CD4-positive, CD25-positive, alpha-beta regulatory T cell (primary cell): ENCODE data around the gene AHRR. TPM values are rescaled to one million over a fixed set of nuclear protein-coding genes. Genes with fewer than 3 reads are reported as not detected.
A peak's percentile ranks its signal among the peaks of the same experiment; 100 is the strongest.

ENCODE experiments used
- ATAC-seq, 2 donors: fragments of 150-1000 bp; cut with Tn5 transposase; one replicate each; pipeline ENCODE4 v1.10.0; 2021; ENCODE audit warnings: low read depth in 2 of 2, moderate number of reproducible peaks in 2 of 2, moderate library complexity in 1 of 2
- DNase-seq, 3 donors: peaks; one replicate each; pipeline versions ENCODE4 v3.0.0 to v3.0.0-alpha.2; 2012 to 2022; ENCODE audit warnings: mixed read lengths in 1 of 3
- H3K27ac ChIP-seq: one replicate; pipeline ENCODE4 v1.7.0; 2013; ENCODE audit warnings: mild to moderate bottlenecking, low read length; ENCODE audit not compliant: insufficient read depth, poor library complexity, severe bottlenecking
- H3K27me3 ChIP-seq: one replicate; pipeline ENCODE4 v1.7.0; 2013; ENCODE audit warnings: low read length; ENCODE audit not compliant: control insufficient read depth, insufficient read depth
- H3K36me3 ChIP-seq: one replicate; pipeline ENCODE4 v1.7.0; 2013; ENCODE audit warnings: mild to moderate bottlenecking, low read length, moderate library complexity; ENCODE audit not compliant: control insufficient read depth, insufficient read depth
- H3K4me1 ChIP-seq: 2 replicates; pipeline ENCODE4 v1.7.0; 2013; ENCODE audit warnings: mild to moderate bottlenecking, low read length; ENCODE audit not compliant: insufficient read depth, control insufficient read depth, poor library complexity, severe bottlenecking
- H3K4me3 ChIP-seq: one replicate; pipeline ENCODE4 v1.7.0; 2013; ENCODE audit warnings: low read depth, mild to moderate bottlenecking, low read length, moderate library complexity
- H3K9me3 ChIP-seq, 2 experiments: 1 replicate in 1 of 2; 2 replicates in 1 of 2; pipeline ENCODE4 v1.7.0; 2013; ENCODE audit warnings: low read length in 2 of 2, mild to moderate bottlenecking in 1 of 2, moderate library complexity in 1 of 2; ENCODE audit not compliant: control insufficient read depth in 2 of 2
- H3K27ac Mint-ChIP-seq, 3 donors: one replicate each; pipeline ENCODE4 v1.8.0; 2020 to 2022; ENCODE audit warnings: mild to moderate bottlenecking in 3 of 3, mixed read lengths in 3 of 3, moderate library complexity in 2 of 3
- H3K27me3 Mint-ChIP-seq: one replicate; pipeline ENCODE4 v1.8.0; 2022; ENCODE audit warnings: mild to moderate bottlenecking, mixed read lengths
- H3K36me3 Mint-ChIP-seq: one replicate; pipeline ENCODE4 v1.8.0; 2020; ENCODE audit warnings: mixed read lengths
- H3K4me1 Mint-ChIP-seq, 4 donors: one replicate each; pipeline ENCODE4 v1.8.0; 2020 to 2022; ENCODE audit warnings: mixed read lengths in 4 of 4, mild to moderate bottlenecking in 1 of 4
- H3K4me3 Mint-ChIP-seq, 4 donors: one replicate each; pipeline ENCODE4 v1.8.0; 2020 to 2022; ENCODE audit warnings: mild to moderate bottlenecking in 4 of 4, mixed read lengths in 4 of 4, moderate library complexity in 3 of 4
- H3K9me3 Mint-ChIP-seq, 7 donors: one replicate each; pipeline ENCODE4 v1.8.0; 2020 to 2022; ENCODE audit warnings: mixed read lengths in 7 of 7, mild to moderate bottlenecking in 3 of 7, moderate library complexity in 2 of 7
- polyA plus RNA-seq, 4 donors: library from polyadenylated mRNA; unstranded; fragments of 300-500 nt; fragmentation: Illumina TruSeq; gene quantifications; one replicate each; pipeline ENCODE4 v1.2.3, GENCODE V29; 2021
- total RNA-seq: library from RNA; stranded (reverse); gene quantifications from one replicate; pipeline ENCODE4 v1.2.3, GENCODE V29; 2022

AHRR gene
- total and polyA plus RNA-seq, 5 donors from 2014 or later: 0.20 to 4.5 (median 0.72) TPM

DNA sequence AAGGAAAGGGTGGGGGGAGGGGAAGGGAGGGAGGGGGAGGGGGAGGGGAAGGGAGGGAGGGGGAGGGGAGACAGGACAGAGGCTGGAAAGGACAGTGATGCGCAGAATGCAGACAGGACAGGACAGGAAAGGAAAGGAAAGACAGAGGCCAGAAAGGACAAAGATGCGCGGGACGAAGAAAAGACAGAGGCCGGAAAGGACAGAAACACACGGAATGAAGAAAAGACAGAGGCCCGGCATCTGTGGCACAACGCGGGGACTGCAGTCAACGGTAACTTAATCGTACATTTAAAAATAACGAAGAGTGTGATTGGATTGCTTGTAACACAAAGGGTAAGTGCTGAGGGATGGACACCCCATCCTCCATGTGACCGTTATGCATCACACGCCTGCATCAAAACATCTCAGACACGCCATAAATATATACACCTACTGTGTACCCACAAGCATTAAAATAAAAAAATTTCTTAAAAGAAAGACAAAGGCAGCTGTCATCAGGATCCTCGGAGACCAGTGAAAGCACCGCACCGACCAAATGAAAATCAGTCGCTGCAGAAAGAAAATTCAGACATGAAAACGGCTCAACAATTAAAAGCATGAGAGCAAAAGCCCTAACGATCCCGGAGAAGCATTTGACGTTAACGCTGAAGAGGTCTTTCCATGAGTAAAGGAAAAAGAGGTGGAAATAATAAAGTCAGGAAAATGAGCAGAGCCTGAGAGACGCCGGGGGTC, 68.5 kb downstream of the AHRR start:
- H3K36me3 Mint-ChIP-seq: no peaks in the 10 kb centered on the region
- DNase-seq: no peak

DNA sequence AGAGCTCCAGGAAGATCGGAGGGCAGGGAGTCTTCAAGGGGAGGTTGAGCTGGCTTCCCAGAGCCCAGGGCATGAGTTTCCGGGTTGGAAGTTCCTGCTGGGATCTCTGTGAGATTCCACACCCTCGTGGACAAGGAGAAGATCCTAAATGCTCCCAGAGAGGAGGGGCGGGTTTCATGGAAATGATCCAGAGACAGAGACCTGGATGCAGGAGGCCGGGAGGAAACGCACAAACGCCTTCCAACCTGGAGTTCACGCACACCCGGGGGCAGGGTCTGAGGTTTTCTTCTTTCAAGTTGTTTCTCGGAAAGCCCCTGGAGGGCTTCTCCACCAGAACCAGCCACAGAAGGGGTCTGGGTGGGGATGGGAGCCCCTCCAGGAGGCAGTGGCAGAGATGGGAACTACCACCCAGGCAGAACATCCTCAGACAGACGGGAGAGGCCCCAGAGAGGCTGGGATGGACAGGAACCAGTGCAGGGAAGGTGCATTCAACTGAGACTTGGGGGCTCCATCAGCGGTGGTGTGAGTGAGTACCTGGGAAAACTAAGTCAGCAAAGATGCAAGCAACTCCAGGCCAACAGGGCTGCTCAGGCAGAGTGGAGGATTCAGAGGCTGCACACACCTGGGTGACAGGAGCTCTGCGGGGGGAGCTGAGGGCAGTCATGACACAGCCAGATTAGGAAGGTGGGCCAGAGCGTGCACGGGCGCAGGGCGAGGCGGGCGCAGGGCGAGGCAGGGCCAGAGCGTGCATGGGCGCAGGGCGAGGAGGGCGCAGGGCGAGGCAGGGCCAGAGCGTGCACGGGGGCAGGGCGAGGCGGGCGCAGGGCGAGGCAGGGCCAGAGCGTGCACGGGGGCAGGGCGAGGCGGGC, 69.3 kb downstream of the AHRR start:
- Mint-ChIP-seq H3K4me3 (peak overlapping the region in 3 of 4 donors; percentile 22 to 82 (median 41)), H3K4me1 (peaks cover 12 to 27% (median 13%) of the 10 kb centered on the region in 4 donors), H3K9me3 (peaks cover 0 to 4% (median 1%) of the 10 kb centered on the region in 7 donors), H3K36me3 (no peaks in the 10 kb centered on the region), H3K27me3 (no peaks in the 10 kb centered on the region), H3K27ac (peak overlapping the region in 1 of 3 donors; percentile 88)
- Histone ChIP-seq H3K36me3 (no peaks in the 10 kb centered on the region), H3K27ac (no peak overlapping the region), H3K4me1 (peaks cover 14% of the 10 kb centered on the region), H3K4me3 (no peak overlapping the region), H3K9me3 (peaks cover 2 to 5% of the 10 kb centered on the region in 2 experiments), H3K27me3 (no peaks in the 10 kb centered on the region)
- no peak for ATAC-seq
- DNase-seq: peak in 1 of 3 donors; percentile 20

More for the DNA sequence above, 68.5 kb downstream of the AHRR start:
- Mint-ChIP-seq H3K27me3 (no peaks in the 10 kb centered on the region), H3K4me1 (peaks cover 12 to 27% (median 13%) of the 10 kb centered on the region in 4 donors), H3K27ac (no peak overlapping the region), H3K4me3 (peak overlapping the region in 3 of 4 donors; percentile 8 to 65 (median 41)), H3K9me3 (peaks cover 0 to 11% (median 1%) of the 10 kb centered on the region in 7 donors)
- Histone ChIP-seq H3K27me3 (no peaks in the 10 kb centered on the region), H3K4me1 (peaks cover 14% of the 10 kb centered on the region), H3K4me3 (no peak overlapping the region), H3K9me3 (peaks cover 6 to 13% of the 10 kb centered on the region in 2 experiments), H3K27ac (no peak overlapping the region), H3K36me3 (no peaks in the 10 kb centered on the region)
- no peak for ATAC-seq

- peaks cover 14% of the 10 kb centered on the region for H3K4me1 ChIP-seq
- no peaks in the 10 kb centered on the region for H3K36me3 ChIP-seq
- no peaks in the 10 kb centered on the region for H3K27me3 ChIP-seq
- H3K27ac ChIP-seq: peak overlapping the region; percentile 70
- H3K4me3 ChIP-seq: peak overlapping the region; percentile 64
- H3K27ac Mint-ChIP-seq: peak overlapping the region; percentile 79 to 93 (median 93)
- peak overlapping the region; percentile 69 to 89 (median 84) for H3K4me3 Mint-ChIP-seq
- H3K27me3 Mint-ChIP-seq: no peaks in the 10 kb centered on the region
- H3K9me3 ChIP-seq: no peaks in the 10 kb centered on the region
- no peaks in the 10 kb centered on the region for H3K36me3 Mint-ChIP-seq
- H3K9me3 Mint-ChIP-seq: peaks cover 0 to 1% (median 0%) of the 10 kb centered on the region in 7 donors
- peaks cover 12 to 27% (median 13%) of the 10 kb centered on the region in 4 donors for H3K4me1 Mint-ChIP-seq
- DNase-seq (peak; percentile 49 to 95 (median 55)), ATAC-seq (peak; percentile 74 to 79)
Measured at GRCh38 chr5:392431-392988, 71.0 kb downstream of the AHRR start.

- no peaks in the 10 kb centered on the region for H3K9me3 Mint-ChIP-seq
- no peaks in the 10 kb centered on the region for H3K36me3 Mint-ChIP-seq
- Histone ChIP-seq H3K27me3 (no peaks in the 10 kb centered on the region), H3K4me3 (no peak overlapping the region), H3K36me3 (no peaks in the 10 kb centered on the region), H3K27ac (no peak overlapping the region), H3K4me1 (peaks cover 14% of the 10 kb centered on the region), H3K9me3 (no peaks in the 10 kb centered on the region)
- peak overlapping the region in 2 of 3 donors; percentile 93 for H3K27ac Mint-ChIP-seq
- peaks cover 12 to 27% (median 13%) of the 10 kb centered on the region in 4 donors for H3K4me1 Mint-ChIP-seq
- H3K4me3 Mint-ChIP-seq: peak overlapping the region in 3 of 4 donors; percentile 48 to 89 (median 85)
- H3K27me3 Mint-ChIP-seq: peaks cover 5% of the 10 kb centered on the region
- no peak for DNase-seq
- ATAC-seq: no peak
Measured at GRCh38 chr5:393846-394275, 72.3 kb downstream of the AHRR start.

- Mint-ChIP-seq H3K27ac (no peak overlapping the region), H3K36me3 (no peaks in the 10 kb centered on the region), H3K4me3 (no peak overlapping the region), H3K27me3 (peaks cover 5% of the 10 kb centered on the region), H3K4me1 (peaks cover 12 to 27% (median 13%) of the 10 kb centered on the region in 4 donors), H3K9me3 (no peaks in the 10 kb centered on the region)
- peaks cover 14% of the 10 kb centered on the region for H3K4me1 ChIP-seq
- H3K36me3 ChIP-seq: no peaks in the 10 kb centered on the region
- H3K27me3 ChIP-seq: no peaks in the 10 kb centered on the region
- H3K27ac ChIP-seq: no peak overlapping the region
- no peak overlapping the region for H3K4me3 ChIP-seq
- no peak for DNase-seq
- H3K9me3 ChIP-seq: no peaks in the 10 kb centered on the region
- ATAC-seq: no peak
Measured at GRCh38 chr5:394671-395155, 73.2 kb downstream of the AHRR start.

- no peak for ATAC-seq
- Histone ChIP-seq H3K27ac (no peak overlapping the region), H3K9me3 (no peaks in the 10 kb centered on the region), H3K36me3 (no peaks in the 10 kb centered on the region), H3K4me3 (no peak overlapping the region), H3K4me1 (peaks cover 14% of the 10 kb centered on the region), H3K27me3 (no peaks in the 10 kb centered on the region)
- Mint-ChIP-seq H3K27me3 (peaks cover 8% of the 10 kb centered on the region), H3K36me3 (no peaks in the 10 kb centered on the region), H3K4me3 (no peak overlapping the region), H3K4me1 (peaks cover 12 to 24% (median 13%) of the 10 kb centered on the region in 4 donors), H3K9me3 (no peaks in the 10 kb centered on the region), H3K27ac (no peak overlapping the region)
- no peak for DNase-seq
Measured at GRCh38 chr5:395156-395920, 73.8 kb downstream of the AHRR start.
